Peyer's patch (tissue), 4 donors: ENCODE measurements around the gene ESYT2.
A peak's percentile ranks its signal among the peaks of the same experiment; 100 is the strongest.

ENCODE experiments used
- CTCF ChIP-seq, 6 experiments: fragments of 450-650 bp in 4 of 6; fragments of 200-600 bp in 2 of 6; sonication (generic) in 1 of 6; IDR thresholded peaks; one replicate each; pipeline ENCODE4 v1.5.1; 2017 to 2019; ENCODE audit warnings: antibody characterized with exemption in 6 of 6, mild to moderate bottlenecking in 3 of 6, moderate library complexity in 1 of 6
- POLR2A ChIP-seq, 2 donors: fragments of 450-650 bp; IDR thresholded peaks; one replicate each; pipeline ENCODE4 v1.5.1; 2017; ENCODE audit warnings: antibody characterized with exemption in 2 of 2, mild to moderate bottlenecking in 2 of 2, moderate library complexity in 2 of 2

GRCh38 chr7:158782761-158783401, 46.4 kb downstream of the ESYT2 start:
- peak in 4 of 6 experiments; percentile 7 to 38 (median 23) for TF ChIP-seq CTCF (IDR thresholded peaks at IDR 0.05)
- no peak for TF ChIP-seq POLR2A (IDR thresholded peaks at IDR 0.05)
